ENCODE results near the gene MATR3.
"Not testable (repeated sequence)": the region's sequence is repeated elsewhere in the genome, so short reads cannot be mapped to it uniquely, and the experiment has no call there.

Gene MATR3

GRCh38 chr5:139299486-139299885 is 5.9 kb downstream of the MATR3 start:
- H3K4me3 ChIP-seq (ENCODE audit: extremely low read depth, insufficient read depth, low read length, poor library complexity, severe bottlenecking) = no peak overlapping the region
- peaks cover 10% of the 10 kb centered on the region for H3K36me3 ChIP-seq (ENCODE audit: control insufficient read depth, insufficient read depth, low read length)
- H3K27ac ChIP-seq (ENCODE audit: low read depth, low read length, severe bottlenecking) = no peak overlapping the region
- H3K9me3 ChIP-seq (ENCODE audit: control insufficient read depth, low read length) = no peaks in the 10 kb centered on the region
- 79 to 97% methylated on average over 4 of the region's 4 CpGs for WGBS, 2 experiments (ENCODE audit: insufficient coverage in 2 of 2)
- peaks cover 9% of the 10 kb centered on the region for H3K4me1 ChIP-seq (ENCODE audit: control insufficient read depth, insufficient read depth, low read length, poor library complexity, severe bottlenecking)

DNA sequence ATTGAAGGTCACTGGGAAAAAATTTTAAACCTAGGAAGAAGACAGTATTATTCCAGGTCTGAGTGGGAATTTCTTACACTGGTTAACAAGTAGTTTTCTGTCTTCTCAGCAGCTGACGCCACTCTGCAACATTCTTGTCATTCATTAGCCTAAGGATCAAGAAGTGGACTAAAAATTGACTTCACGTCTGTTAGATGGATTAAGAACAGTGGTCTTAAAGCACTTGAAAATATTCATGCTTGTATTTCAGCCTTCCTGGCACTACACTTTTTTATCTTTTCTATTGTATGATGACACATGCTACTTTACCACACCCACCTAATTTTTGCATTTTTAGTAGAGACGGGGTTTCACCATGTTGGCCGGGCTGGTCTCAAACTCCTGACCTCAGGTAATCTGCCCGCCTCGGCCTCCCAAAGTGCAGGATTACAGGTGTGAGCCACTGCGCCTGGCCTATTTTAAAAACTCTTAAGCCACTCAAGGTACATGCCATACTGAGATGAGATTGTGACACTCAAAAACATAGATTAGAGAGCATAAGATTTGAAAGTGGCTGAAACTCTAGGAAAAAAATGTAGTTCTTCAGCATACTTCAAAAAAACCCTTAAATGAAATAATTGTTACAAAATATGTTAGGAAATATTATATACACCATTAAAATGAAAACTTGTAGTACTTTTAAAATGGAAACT is 8.4 kb downstream of the MATR3 start:
- Histone ChIP-seq H3K27ac (ENCODE audit: low read depth, low read length, severe bottlenecking) (no peak overlapping the region), H3K4me1 (ENCODE audit: control insufficient read depth, insufficient read depth, low read length, poor library complexity, severe bottlenecking) (peaks cover 3% of the 10 kb centered on the region), H3K36me3 (ENCODE audit: control insufficient read depth, insufficient read depth, low read length) (peaks cover 10% of the 10 kb centered on the region), H3K9me3 (ENCODE audit: control insufficient read depth, low read length) (no peaks in the 10 kb centered on the region), H3K4me3 (ENCODE audit: extremely low read depth, insufficient read depth, low read length, poor library complexity, severe bottlenecking) (no peak overlapping the region)
- WGBS, 2 experiments (ENCODE audit: insufficient coverage in 2 of 2) = 96 to 98% methylated on average over 3 to 5 of the region's 7 CpGs

GRCh38 chr5:139304391-139305324 is 11.1 kb downstream of the MATR3 start:
- 82 to 100% methylated on average over 1 of the region's 3 CpGs for WGBS, 2 experiments (ENCODE audit: insufficient coverage in 2 of 2)
- Histone ChIP-seq H3K4me3 (ENCODE audit: extremely low read depth, insufficient read depth, low read length, poor library complexity, severe bottlenecking) (no peak overlapping the region), H3K9me3 (ENCODE audit: control insufficient read depth, low read length) (no peaks in the 10 kb centered on the region), H3K4me1 (ENCODE audit: control insufficient read depth, insufficient read depth, low read length, poor library complexity, severe bottlenecking) (no peaks in the 10 kb centered on the region), H3K27ac (ENCODE audit: low read depth, low read length, severe bottlenecking) (no peak overlapping the region), H3K36me3 (ENCODE audit: control insufficient read depth, insufficient read depth, low read length) (peaks cover 19% of the 10 kb centered on the region)

DNA sequence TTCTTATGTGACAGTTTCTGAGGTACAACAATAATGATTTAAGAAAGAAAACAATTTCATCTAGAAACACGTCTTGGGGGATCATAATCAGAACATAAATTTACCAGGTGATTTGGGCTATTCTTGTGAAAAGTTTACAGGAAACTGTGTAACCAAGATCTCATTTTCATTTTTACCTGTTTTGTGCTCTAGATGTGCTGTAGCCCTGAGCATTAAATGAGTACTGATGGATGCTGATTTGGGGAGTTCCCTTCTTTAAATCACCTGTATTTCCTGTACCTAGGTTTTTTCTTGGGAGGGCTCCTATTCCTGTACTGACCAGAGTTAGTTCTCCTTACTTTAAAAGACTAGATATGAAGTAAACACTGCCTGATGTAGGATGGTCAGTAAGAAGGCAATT is 12.7 kb downstream of the MATR3 start:
- 100% methylated on average over 1 of the region's 1 CpG; no CpG with 5 or more reads in 1 of the 2 experiments for WGBS, 2 experiments (ENCODE audit: insufficient coverage in 2 of 2)
- Histone ChIP-seq H3K36me3 (ENCODE audit: control insufficient read depth, insufficient read depth, low read length) (peaks cover 18% of the 10 kb centered on the region), H3K9me3 (ENCODE audit: control insufficient read depth, low read length) (no peaks in the 10 kb centered on the region), H3K27ac (ENCODE audit: low read depth, low read length, severe bottlenecking) (no peak overlapping the region), H3K4me3 (ENCODE audit: extremely low read depth, insufficient read depth, low read length, poor library complexity, severe bottlenecking) (no peak overlapping the region), H3K4me1 (ENCODE audit: control insufficient read depth, insufficient read depth, low read length, poor library complexity, severe bottlenecking) (no peaks in the 10 kb centered on the region)

DNA sequence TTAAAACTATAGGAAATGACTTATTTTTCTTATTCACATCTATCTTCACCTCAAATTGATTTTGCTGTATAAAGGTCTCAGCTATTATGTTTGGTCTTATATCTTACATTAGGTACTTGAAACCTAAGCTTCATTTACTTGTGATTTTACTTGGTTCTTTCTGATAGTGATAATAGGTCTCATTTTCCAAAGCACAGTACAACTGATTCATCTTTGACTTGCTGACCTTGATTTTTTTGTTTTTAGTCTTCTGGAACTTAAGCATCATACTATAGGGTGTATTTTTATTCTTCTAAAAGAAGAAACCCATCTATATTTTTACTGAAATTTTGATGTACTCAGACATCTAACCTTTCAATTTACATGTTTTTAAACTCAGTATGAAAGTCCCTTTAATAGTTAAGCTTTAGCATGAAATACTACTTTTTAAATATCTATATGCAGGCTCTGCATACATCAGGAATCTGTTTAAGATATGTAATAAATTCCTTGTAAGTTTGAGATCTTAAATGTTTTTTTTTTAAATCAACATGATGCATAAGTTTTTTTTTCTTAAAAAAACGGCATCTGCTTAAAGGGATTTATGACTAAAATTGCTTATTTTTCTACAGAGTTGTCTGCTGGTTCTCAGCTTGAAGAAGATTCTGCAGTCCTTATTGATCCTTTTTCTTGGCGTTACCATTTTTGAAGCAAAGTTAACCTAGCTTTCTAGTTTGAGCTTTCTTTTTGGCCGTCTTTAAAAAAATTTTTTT is 13.3 kb downstream of the MATR3 start:
- no peak overlapping the region for H3K4me3 ChIP-seq (ENCODE audit: extremely low read depth, insufficient read depth, low read length, poor library complexity, severe bottlenecking)
- WGBS, 2 experiments (ENCODE audit: insufficient coverage in 2 of 2) = 100% methylated on average over 2 of the region's 3 CpGs; no CpG with 5 or more reads in 1 of the 2 experiments
- peaks cover 13% of the 10 kb centered on the region for H3K36me3 ChIP-seq (ENCODE audit: control insufficient read depth, insufficient read depth, low read length)
- no peak overlapping the region for H3K27ac ChIP-seq (ENCODE audit: low read depth, low read length, severe bottlenecking)
- no peaks in the 10 kb centered on the region for H3K4me1 ChIP-seq (ENCODE audit: control insufficient read depth, insufficient read depth, low read length, poor library complexity, severe bottlenecking)
- no peaks in the 10 kb centered on the region for H3K9me3 ChIP-seq (ENCODE audit: control insufficient read depth, low read length)

- H3K4me1 ChIP-seq (ENCODE audit: control insufficient read depth, insufficient read depth, low read length, poor library complexity, severe bottlenecking) = peaks cover 2% of the 10 kb centered on the region
- peaks cover 16% of the 10 kb centered on the region for H3K36me3 ChIP-seq (ENCODE audit: control insufficient read depth, insufficient read depth, low read length)
- H3K27ac ChIP-seq (ENCODE audit: low read depth, low read length, severe bottlenecking) = no peak overlapping the region
- no peak overlapping the region for H3K4me3 ChIP-seq (ENCODE audit: extremely low read depth, insufficient read depth, low read length, poor library complexity, severe bottlenecking)
- no peaks in the 10 kb centered on the region for H3K9me3 ChIP-seq (ENCODE audit: control insufficient read depth, low read length)
Measured at GRCh38 chr5:139308797-139309196, 15.3 kb downstream of the MATR3 start.

GRCh38 chr5:139310715-139311186 is 17.2 kb downstream of the MATR3 start:
- H3K4me3 ChIP-seq (ENCODE audit: extremely low read depth, insufficient read depth, low read length, poor library complexity, severe bottlenecking); H3K9me3 ChIP-seq (ENCODE audit: control insufficient read depth, low read length); H3K27ac ChIP-seq (ENCODE audit: low read depth, low read length, severe bottlenecking): not testable (repeated sequence)
- Histone ChIP-seq H3K4me1 (ENCODE audit: control insufficient read depth, insufficient read depth, low read length, poor library complexity, severe bottlenecking) (peaks cover 10% of the 10 kb centered on the region), H3K36me3 (ENCODE audit: control insufficient read depth, insufficient read depth, low read length) (peaks cover 25% of the 10 kb centered on the region)
- 86 to 91% methylated on average over 5 to 7 of the region's 9 CpGs for WGBS, 2 experiments (ENCODE audit: insufficient coverage in 2 of 2)

GRCh38 chr5:139312075-139312474 is 18.5 kb downstream of the MATR3 start:
- Histone ChIP-seq H3K27ac (ENCODE audit: low read depth, low read length, severe bottlenecking) (no peak overlapping the region), H3K9me3 (ENCODE audit: control insufficient read depth, low read length) (no peaks in the 10 kb centered on the region), H3K4me3 (ENCODE audit: extremely low read depth, insufficient read depth, low read length, poor library complexity, severe bottlenecking) (no peak overlapping the region), H3K36me3 (ENCODE audit: control insufficient read depth, insufficient read depth, low read length) (peaks cover 38% of the 10 kb centered on the region), H3K4me1 (ENCODE audit: control insufficient read depth, insufficient read depth, low read length, poor library complexity, severe bottlenecking) (peaks cover 10% of the 10 kb centered on the region)
- WGBS, 2 experiments (ENCODE audit: insufficient coverage in 2 of 2) = 70 to 84% methylated on average over 9 of the region's 9 CpGs

DNA sequence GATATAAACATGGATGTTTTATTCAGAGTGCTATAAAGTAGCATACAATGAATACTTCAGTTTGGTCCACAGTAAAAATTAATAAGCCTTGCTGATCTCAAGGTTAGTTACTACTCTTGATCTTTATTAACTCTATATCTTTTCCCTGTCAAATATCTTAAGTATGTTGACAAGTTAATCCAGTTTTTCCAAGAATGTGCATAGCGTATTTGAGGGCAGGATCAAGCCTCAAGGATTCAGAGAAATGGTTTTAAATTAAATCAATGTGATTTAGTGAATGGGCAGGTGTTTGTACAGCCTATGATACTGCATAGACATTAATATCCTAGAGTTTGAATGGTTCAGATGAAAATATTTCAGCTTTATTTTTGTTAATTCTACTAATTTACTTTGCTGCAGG is 20.7 kb downstream of the MATR3 start:
- Histone ChIP-seq H3K9me3 (ENCODE audit: control insufficient read depth, low read length) (no peaks in the 10 kb centered on the region), H3K27ac (ENCODE audit: low read depth, low read length, severe bottlenecking) (no peak overlapping the region), H3K4me1 (ENCODE audit: control insufficient read depth, insufficient read depth, low read length, poor library complexity, severe bottlenecking) (peaks cover 10% of the 10 kb centered on the region), H3K4me3 (ENCODE audit: extremely low read depth, insufficient read depth, low read length, poor library complexity, severe bottlenecking) (no peak overlapping the region), H3K36me3 (ENCODE audit: control insufficient read depth, insufficient read depth, low read length) (peaks cover 44% of the 10 kb centered on the region)
- no CpG with 5 or more reads among the region's 1 CpG for WGBS, 2 experiments (ENCODE audit: insufficient coverage in 2 of 2)

- peaks cover 53% of the 10 kb centered on the region for H3K36me3 ChIP-seq (ENCODE audit: control insufficient read depth, insufficient read depth, low read length)
- no peak overlapping the region for H3K4me3 ChIP-seq (ENCODE audit: extremely low read depth, insufficient read depth, low read length, poor library complexity, severe bottlenecking)
- no CpG with 5 or more reads among the region's 3 CpGs for WGBS, 2 experiments (ENCODE audit: insufficient coverage in 2 of 2)
- no peaks in the 10 kb centered on the region for H3K9me3 ChIP-seq (ENCODE audit: control insufficient read depth, low read length)
- H3K4me1 ChIP-seq (ENCODE audit: control insufficient read depth, insufficient read depth, low read length, poor library complexity, severe bottlenecking) = peaks cover 10% of the 10 kb centered on the region
- no peak overlapping the region for H3K27ac ChIP-seq (ENCODE audit: low read depth, low read length, severe bottlenecking)
Measured at GRCh38 chr5:139315056-139315615, 21.6 kb downstream of the MATR3 start.
